Stimulated activated CD8-positive, alpha-beta memory T cell treated with anti-CD3 and anti-CD28 coated beads, Interleukin-12 subunit alpha, Interleukin-12 subunit beta, amount 100 ng/mL, for 1 hour (primary cell): ENCODE data around the gene MAGT1.
A peak's percentile ranks its signal among the peaks of the same experiment; 100 is the strongest.
"Not testable (repeated sequence)": the region's sequence is repeated elsewhere in the genome, so short reads cannot be mapped to it uniquely, and the experiment has no call there.

Experiments used
- DNase-seq: peaks from one replicate; pipeline ENCODE4 v3.0.0-alpha.2; 2020; ENCODE audit warnings: low read depth

MAGT1 gene

GRCh38 chrX:77831544-77831943 is 63.7 kb downstream of the MAGT1 start:
- not testable (repeated sequence) for DNase-seq

- DNase-seq = not testable (repeated sequence)
Measured at GRCh38 chrX:77821989-77822388, 73.2 kb downstream of the MAGT1 start.

GRCh38 chrX:77820091-77820727 is 75.0 kb downstream of the MAGT1 start:
- DNase-seq = no peak

- DNase-seq = no peak
Measured at GRCh38 chrX:77814210-77814609, 81.0 kb downstream of the MAGT1 start.

GRCh38 chrX:77802201-77802600 is 93.0 kb downstream of the MAGT1 start:
- DNase-seq = no peak

GRCh38 chrX:77795124-77795523 is 100.1 kb downstream of the MAGT1 start:
- DNase-seq = no peak

GRCh38 chrX:77793946-77794345 is 101.3 kb downstream of the MAGT1 start:
- no peak for DNase-seq

- no peak for DNase-seq
Measured at GRCh38 chrX:77788050-77788449, 107.2 kb downstream of the MAGT1 start.

- DNase-seq = no peak
Measured at GRCh38 chrX:77786365-77786680, 108.9 kb downstream of the MAGT1 start.

- peak; percentile 51 for DNase-seq
Measured at GRCh38 chrX:77785486-77786364, 109.5 kb downstream of the MAGT1 start, which contains the start of gene ATRX. Gene ATRX (minus strand): TSS chrX:77786216. CDS start chrX:77786001, 215 bp downstream.

- no peak for DNase-seq
Measured at GRCh38 chrX:77779695-77780094, 115.5 kb downstream of the MAGT1 start.

GRCh38 chrX:77776659-77777058 is 118.6 kb downstream of the MAGT1 start:
- DNase-seq = no peak
